GM18907 (cell line): ENCODE data around the gene HBE1.

ENCODE experiments used
- ATAC-seq: cut with Tn5 transposase; IDR thresholded peaks from one replicate; pipeline ENCODE4 v1.9.1; 2021; ENCODE audit warnings: mild to moderate bottlenecking, moderate library complexity; ENCODE audit not compliant: unreplicated experiment

Gene HBE1

DNA sequence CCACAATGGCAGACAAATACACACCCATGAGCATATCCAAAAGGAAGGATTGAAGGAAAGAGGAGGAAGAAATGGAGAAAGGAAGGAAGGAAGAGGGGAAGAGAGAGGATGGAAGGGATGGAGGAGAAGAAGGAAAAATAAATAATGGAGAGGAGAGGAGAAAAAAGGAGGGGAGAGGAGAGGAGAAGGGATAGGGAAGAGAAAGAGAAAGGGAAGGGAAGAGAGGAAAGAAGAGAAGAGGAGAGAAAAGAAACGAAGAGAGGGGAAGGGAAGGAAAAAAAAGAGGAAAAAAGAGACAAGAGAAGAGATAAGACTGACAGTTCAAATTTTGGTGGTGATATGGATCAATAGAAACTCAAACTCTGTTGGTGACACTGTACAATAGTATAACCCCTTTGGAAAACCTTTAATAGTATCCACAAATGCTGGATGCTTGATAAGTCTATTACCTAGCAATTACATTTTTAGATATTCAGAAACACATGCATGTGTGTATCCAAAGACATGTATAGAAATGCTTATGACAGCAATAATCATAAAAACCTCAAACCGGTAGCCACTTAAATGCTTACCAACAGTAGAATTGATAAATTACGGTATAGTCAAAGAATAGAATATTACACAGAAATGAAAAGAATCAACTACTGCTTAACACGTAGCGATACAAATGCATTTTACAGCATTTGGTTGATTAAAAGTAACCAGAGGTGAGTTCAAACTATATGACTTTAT is 34.2 kb downstream of the HBE1 start:
- ATAC-seq, result no peak

DNA sequence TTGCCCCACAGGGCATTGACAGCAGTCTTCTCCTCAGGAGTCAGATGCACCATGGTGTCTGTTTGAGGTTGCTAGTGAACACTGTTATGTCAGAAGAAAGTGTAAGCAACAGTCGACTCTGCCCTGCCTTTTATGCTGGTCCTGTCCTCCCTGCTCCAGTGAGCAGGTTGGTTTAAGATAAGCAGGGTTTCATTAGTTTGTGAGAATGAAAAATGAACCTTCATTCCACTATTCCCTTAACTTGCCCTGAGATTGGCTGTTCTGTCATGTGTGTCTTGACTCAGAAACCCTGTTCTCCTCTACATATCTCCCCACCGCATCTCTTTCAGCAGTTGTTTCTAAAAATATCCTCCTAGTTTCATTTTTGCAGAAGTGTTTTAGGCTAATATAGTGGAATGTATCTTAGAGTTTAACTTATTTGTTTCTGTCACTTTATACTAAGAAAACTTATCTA is 35.3 kb downstream of the HBE1 start, which contains the start of gene HBD:
Gene HBD (minus strand): TSS at position 103 of the 454 bp plus-strand sequence. CDS start 50 bp downstream, at position 53.
- peak; percentile 78 for ATAC-seq

DNA sequence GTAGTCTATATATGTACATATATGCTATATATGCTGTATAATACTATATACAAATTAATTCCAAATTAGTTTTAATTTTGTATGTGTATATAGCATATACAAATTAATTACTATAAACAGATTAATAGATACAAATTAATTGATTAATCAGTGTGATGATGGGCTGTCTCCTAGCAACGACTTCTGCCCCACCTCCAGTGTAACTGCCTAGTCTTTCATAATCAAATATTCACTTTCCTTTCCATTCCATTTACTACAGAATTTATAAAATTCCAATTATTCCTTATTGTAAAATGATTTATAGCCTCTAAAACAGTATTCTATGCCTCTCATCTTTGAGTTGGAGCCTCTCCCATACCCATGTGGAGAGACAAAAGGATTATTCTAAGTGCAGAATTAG is 36.4 kb downstream of the HBE1 start:
- no peak for ATAC-seq

DNA sequence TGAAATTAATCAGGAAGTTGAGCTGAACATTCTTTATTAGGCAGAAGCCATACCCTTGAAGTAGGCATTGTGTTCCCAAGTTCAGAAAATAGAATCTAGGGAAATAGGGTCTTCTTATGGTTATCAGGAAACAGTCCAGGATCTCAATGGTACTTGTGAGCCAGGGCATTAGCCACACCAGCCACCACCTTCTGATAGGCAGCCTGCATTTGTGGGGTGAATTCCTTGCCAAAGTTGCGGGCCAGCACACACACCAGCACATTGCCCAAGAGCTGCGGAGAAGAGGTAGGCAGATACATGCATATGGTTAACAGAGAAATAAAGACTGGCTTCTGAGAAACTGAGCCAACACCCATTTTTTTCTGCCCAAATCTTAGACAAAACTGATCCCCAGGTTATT is 36.9 kb downstream of the HBE1 start:
- ATAC-seq, result no peak

DNA sequence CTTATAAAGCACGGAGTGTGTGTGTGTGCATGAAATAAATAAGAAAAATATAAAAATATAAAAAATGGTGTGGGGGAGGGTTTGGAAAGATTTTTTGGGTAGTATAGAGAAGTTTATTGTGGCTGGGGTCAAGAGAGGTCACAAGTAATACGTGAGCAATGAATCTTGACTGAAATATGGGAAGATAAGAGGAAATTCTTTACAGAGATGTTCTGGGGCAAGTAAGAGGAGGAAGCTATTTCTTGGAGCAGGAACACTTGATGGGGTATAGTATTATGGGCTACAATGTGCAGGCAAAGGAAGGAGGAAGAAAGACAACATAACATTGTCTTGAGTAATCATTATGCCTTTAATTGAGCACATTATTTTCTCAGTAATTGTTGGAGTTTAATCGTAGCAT is 37.6 kb downstream of the HBE1 start:
- no peak for ATAC-seq

DNA sequence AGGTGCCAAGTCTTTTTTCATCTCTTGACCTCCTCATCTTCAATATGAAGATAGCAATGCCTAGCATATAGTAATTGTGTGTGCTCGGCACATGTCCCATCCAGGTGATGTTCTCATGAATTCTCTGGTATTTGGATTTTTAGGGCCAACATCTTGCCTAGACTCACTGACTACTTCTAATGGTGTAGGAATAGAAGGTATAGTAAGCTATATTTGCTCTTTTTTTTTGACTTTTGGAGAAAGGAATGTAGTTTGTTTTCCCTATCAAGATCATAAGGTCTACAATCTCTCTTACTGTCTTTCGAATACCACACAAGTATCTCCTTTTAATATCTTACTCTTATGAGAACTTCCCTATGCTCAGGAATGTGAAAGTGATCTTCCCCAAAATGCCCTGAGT is 38.6 kb downstream of the HBE1 start:
- ATAC-seq, result no peak

DNA sequence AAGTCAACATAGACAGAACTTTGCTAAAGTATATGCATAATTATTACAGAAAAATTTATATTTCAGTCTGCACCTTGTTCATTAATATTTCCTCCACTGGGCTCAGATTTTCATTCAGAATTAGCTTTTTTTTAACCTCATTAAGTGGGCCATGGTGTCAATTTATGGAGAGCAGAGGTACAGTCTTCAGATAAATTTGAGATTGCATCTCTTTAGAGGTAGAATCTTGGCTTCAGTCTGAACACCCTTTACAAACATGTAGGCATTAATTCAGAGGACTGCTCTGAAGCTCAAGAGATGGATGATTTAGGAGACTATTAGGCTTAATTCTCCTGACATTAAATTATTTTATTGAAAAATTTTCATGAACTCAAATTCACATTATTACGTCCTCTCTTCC is 39.5 kb downstream of the HBE1 start:
- ATAC-seq, result no peak

DNA sequence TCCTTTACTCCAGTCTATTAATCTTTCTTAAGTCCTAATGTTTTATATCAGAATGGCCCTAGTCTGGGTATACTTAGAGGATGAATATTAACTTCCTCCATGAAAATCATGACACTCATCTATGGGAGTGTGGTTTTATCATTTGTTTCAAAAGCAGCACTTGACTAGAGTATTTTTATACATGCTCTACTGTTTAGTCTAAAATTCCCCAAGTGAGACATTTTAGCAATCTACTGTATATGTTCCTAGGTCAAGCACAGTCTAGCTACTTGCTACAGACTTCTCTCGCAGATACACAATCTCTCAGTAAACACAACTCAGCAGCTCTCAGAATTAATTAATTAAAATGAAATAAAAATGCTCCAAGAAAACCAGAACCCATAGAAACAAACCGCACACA is 39.9 kb downstream of the HBE1 start:
- no peak for ATAC-seq

DNA sequence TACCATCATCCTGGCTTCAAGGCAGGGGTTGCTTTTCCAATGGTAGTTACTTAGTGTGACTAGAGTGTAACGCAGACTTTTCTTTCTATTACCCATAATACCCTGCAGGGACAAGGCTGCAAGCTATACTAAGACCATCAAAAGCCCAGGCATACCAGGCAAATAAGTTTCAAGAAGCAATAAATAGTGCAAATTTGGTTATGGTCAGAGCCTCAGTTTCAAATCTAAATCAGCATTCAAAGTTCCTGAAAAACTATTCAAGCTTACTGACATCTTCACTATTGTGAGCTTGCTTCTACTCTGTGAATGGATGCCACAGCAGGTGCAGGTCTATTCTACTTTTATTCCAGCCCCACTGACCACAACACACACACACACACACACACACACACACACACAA is 40.4 kb downstream of the HBE1 start:
- no peak for ATAC-seq

DNA sequence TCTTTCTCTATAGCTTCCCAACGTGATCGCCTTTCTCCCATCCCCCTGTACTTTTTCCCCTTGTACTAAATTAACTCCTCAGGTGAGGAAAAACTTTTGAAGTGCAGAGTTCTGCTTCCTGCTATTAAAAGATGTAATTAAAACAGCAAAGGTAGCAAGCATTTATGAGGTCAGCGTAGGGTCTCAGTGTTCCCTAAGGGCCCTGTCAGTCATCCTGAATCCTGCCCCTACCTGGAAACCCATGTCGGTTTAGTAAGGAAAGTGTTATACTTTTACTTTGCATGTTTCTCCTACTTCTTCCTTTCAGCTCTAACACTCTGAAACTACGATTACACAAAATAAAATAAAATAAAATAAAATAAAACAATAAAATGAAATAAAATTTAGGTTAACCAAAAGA is 41.6 kb downstream of the HBE1 start:
- no peak for ATAC-seq

DNA sequence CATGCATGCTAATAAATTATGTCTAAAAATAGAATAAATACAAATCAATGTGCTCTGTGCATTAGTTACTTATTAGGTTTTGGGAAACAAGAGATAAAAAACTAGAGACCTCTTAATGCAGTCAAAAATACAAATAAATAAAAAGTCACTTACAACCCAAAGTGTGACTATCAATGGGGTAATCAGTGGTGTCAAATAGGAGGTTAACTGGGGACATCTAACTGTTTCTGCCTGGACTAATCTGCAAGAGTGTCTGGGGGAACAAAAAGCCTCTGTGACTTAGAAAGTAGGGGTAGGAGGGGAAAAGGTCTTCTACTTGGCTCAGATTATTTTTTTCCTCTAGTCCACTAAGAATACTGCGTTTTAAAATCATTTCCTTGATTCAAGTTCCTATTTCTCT is 42.1 kb downstream of the HBE1 start:
- ATAC-seq, result no peak

DNA sequence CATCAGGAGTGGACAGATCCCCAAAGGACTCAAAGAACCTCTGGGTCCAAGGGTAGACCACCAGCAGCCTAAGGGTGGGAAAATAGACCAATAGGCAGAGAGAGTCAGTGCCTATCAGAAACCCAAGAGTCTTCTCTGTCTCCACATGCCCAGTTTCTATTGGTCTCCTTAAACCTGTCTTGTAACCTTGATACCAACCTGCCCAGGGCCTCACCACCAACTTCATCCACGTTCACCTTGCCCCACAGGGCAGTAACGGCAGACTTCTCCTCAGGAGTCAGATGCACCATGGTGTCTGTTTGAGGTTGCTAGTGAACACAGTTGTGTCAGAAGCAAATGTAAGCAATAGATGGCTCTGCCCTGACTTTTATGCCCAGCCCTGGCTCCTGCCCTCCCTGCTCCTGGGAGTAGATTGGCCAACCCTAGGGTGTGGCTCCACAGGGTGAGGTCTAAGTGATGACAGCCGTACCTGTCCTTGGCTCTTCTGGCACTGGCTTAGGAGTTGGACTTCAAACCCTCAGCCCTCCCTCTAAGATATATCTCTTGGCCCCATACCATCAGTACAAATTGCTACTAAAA is 42.9 kb downstream of the HBE1 start, which contains the start of gene HBB:
Gene HBB (minus strand): TSS at position 340 of the 579 bp plus-strand sequence. CDS start 50 bp downstream, at position 290.
- ATAC-seq, result no peak

DNA sequence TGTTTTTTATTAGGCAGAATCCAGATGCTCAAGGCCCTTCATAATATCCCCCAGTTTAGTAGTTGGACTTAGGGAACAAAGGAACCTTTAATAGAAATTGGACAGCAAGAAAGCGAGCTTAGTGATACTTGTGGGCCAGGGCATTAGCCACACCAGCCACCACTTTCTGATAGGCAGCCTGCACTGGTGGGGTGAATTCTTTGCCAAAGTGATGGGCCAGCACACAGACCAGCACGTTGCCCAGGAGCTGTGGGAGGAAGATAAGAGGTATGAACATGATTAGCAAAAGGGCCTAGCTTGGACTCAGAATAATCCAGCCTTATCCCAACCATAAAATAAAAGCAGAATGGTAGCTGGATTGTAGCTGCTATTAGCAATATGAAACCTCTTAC is 44.3 kb downstream of the HBE1 start:
- ATAC-seq, result no peak

DNA sequence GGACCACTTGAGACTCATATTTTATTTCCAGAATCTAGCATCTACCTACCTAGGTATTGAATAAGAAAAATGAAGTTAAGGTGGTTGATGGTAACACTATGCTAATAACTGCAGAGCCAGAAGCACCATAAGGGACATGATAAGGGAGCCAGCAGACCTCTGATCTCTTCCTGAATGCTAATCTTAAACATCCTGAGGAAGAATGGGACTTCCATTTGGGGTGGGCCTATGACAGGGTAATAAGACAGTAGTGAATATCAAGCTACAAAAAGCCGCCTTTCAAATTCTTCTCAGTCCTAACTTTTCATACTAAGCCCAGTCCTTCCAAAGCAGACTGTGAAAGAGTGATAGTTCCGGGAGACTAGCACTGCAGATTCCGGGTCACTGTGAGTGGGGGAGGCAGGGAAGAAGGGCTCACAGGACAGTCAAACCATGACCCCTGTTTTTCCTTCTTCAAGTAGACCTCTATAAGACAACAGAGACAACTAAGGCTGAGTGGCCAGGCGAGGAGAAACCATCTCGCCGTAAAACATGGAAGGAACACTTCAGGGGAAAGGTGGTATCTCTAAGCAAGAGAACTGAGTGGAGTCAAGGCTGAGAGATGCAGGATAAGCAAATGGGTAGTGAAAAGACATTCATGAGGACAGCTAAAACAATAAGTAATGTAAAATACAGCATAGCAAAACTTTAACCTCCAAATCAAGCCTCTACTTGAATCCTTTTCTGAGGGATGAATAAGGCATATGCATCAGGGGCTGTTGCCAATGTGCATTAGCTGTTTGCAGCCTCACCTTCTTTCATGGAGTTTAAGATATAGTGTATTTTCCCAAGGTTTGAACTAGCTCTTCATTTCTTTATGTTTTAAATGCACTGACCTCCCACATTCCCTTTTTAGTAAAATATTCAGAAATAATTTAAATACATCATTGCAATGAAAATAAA is 44.9 kb downstream of the HBE1 start:
- ATAC-seq, result no peak

DNA sequence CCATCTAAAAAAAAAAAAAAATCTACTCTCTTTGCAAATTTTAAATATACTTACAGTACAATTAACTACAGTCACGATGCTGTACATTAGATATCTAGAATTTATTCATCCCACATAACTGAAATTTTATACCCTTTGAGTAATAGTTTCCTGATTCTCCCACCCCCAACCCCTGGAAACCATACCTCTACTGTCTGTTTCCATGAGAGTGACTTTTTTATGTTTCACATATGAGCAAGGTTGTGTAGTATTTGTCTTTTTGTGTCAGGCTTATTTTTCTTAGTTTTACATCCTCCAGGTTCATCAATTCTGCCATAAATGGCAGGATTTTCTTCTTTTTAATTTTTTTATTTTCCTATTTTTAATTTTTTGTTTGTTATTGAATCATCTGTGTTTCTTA is 46.1 kb downstream of the HBE1 start:
- no peak for ATAC-seq

DNA sequence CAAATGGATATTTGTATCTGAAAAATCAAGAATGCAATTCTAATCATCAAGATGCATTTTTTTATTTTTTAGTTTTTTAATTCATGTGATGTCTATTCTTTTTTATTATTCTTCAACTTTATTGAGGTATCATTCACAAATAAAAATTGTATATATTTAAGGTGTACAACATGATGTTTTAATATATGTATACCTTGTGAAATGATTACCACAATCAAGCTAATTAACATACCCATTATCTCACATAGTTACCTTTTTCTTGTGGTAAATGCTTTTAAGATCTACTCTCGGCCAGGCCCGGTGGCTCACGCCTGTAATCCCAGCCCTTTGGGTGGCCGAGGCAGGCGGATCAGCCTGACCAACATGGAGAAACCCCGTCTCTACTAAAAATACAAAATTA is 46.6 kb downstream of the HBE1 start:
- ATAC-seq, result no peak
